ENCODE data around the gene KRT85.

Gene KRT85

GRCh38 chr12:52394836-52395405, 27.6 kb upstream of the KRT85 start:
- no peak for DNase-seq

DNA sequence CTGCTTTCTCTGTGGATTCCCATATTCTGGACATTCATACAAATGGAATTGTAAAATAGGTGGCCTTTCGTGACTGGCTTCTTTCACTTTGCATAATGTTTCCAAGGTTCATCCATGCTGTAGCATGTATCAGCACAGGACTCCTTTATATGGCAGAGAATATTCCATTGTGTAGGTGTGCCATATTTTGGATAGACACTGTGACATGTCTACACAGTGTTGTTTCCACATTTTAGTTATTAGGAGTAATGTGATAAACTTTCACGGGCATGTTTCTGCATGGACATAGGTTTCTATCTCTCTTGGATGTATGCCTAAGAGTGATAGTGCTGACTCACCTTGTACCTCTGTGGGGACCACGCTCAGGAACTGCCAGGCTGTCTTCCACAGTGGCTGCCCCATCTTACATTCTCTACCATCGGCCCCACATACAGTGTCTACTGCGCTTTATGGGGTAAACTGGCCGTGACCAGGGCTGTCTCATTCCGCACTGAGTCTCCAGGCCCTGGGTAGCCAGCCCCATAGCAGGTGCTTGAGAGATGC, 25.3 kb upstream of the KRT85 start:
- DNase-seq, result no peak

DNA sequence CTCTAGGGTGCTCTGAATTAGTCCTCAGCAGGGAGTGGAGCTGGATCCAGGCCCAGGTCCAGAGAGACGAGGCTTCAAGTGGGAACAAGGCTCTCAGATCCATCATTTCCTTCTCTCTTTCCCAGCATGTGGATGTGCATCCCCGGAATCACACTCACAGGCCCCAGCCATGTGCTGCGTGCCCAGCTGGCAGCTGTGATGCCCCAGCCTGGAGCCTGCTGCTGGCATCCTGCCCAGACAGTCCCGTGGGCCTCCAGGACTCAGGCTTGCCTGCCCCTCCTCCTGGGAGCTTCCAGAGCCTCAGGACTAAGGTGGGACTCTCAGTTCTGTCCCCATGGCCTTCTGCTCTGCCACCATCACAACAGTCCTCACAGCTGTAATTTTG, 24.3 kb upstream of the KRT85 start:
- DNase-seq, result no peak

DNA sequence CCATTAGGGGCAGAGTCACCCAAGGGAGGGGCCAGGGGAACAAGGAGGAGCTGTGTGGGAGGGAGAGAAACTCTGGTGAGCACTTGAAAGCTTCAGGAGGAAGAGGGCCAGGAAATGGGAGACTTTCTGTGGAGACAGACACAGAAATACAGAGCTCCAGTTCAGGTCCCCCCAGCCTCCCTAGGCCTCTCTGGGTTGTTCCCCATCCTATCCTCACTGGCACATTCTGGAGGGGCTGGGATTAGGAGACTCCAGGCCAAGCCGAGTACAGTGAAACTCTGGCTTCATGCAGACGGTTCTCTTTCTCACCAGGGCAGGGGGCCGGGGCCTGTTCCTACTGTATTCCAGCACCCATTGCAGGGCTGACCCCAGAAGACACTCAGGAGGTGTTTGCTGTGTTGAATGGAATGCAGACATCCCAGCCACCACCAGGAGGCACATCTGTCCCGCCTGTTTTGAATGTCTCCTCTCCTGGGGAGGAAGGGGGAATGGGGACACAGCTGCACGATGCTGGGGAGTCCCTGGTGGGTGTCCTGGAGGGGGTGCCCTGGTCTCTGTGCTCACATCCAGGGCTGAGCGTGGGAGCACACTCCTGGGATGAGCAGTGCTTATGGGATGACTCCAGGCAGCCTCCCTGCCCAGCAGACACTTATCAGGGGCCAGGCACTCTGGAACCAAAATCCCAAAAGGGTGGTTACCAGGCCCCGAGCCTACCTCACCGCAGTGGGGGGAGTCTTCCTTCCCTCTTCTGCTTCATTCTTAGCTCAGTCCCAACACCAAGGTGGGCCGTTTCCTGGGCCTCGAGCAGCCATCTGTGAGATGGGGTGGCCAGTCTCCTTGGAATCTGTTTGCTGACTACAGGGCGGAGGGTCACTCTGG, 23.7 kb upstream of the KRT85 start:
- peak; percentile 8 for DNase-seq

DNA sequence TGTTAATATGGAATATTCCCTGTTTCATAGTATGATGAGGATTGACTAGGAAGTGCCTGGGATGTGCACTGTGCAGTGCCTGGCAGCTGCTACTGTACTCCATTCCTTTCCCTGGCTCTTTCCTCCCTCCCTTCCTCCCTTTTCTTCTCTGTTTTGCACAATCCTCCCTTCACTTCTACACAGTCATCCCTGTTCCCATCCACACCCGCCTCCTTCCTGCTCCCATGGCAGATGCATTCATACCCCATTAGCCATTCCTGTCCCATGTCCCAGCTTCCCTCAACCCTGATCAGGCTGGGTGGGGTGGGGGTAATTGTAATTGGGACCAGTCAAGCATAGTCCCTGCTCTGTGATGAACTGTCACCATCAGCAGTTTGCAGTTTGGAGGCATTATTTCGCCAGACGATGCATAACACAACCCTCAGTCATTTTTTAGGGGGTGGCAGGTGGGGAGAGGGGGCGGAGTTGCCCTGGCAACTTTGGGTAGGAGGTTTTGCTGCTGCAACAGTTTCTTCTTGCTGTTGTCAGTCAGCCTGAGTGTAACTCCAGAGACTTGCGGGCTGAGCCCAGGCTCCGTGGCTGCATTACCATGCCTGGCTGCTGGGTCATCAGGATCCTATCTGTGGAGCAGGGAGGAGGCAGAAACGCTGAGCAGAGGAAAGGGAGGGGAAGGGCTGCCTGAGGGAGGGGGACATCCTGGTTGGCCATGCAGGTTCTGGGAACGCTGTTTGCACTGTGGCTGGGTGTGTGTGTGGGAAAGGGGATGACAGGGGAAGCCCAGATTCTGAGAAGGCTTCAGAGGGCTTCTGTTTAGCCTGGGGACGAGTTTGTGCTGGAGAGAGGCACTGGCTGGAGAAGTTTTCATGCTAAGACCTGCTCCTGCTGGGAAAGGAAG, 22.3 kb upstream of the KRT85 start:
- DNase-seq, result no peak

- no peak for DNase-seq
Observed at GRCh38 chr12:52387859-52388258, 20.6 kb upstream of the KRT85 start.

- DNase-seq, result no peak
Observed at GRCh38 chr12:52385226-52385702, 18.0 kb upstream of the KRT85 start, which contains the start of gene KRT84. KRT84 (minus strand) TSS chr12:52385652; CDS start chr12:52385585, 67 bp downstream.

- no peak for DNase-seq
Observed at GRCh38 chr12:52383331-52383730, 16.1 kb upstream of the KRT85 start.

- no peak for DNase-seq
Observed at GRCh38 chr12:52382854-52383253, 15.6 kb upstream of the KRT85 start.

GRCh38 chr12:52381206-52381605, 13.9 kb upstream of the KRT85 start:
- DNase-seq, result no peak

DNA sequence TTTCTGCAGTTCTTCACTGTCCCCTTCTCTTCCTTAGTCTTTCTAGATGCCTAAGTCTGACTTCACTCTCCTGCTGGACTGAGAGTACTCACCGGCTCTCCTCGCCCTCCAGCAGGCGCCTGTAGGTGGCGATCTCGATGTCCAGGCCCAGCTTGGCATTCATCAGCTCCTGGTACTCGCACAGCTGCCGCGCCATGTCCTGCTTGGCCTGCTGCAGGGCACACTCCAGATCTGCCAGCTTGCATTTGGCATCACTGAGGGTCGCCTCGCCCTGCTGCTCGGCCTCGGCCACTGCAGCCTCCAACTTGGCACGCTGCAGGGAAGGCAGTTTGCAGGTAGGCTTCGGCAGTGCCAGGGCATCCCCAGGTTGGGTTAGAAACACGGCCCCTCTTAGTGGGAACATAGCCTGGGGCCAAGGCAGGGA, 13.0 kb upstream of the KRT85 start:
- no peak for DNase-seq

GRCh38 chr12:52379536-52379935, 12.3 kb upstream of the KRT85 start:
- DNase-seq, result no peak

DNA sequence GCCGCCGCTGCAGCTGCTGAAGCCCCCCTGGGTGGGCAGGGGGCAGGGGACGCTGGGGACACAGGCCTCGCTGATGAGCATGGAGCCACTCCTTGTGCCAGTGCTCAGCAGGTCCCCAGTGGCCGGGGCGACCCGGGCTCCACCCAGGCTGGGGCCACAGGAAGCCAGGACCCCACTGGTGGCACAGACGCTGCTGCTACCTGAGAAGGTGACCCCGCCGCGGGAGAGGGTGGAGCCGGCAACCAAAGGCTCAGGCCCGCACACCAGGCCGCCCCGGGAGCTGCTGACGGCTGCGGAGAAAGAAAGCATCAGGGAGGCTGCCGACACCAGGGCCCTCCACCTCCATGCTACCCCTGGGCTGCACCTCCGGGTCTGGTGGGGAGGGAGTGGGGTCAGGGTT, 10.8 kb upstream of the KRT85 start:
- DNase-seq, result no peak

DNA sequence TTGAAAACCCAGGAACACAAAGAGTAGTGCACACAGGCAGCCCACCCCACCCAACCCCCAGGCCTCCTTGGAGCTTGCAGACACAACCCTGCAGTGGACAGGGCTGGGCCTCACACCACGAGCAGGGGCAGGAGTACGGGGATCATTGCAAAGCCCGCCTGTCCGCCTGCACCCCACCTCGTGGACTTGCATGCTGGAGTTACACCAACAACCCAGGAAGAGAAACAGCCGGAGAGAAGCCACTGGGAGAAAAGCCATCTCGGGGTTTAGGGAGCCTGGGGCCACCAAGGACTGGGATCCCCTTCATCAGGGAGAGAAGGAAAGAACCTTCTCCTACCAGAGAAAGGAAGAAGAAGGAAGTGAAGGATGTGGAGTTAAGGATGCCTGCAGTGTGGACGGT, 10.0 kb upstream of the KRT85 start:
- DNase-seq, result no peak

GRCh38 chr12:52372216-52373154, 5.2 kb upstream of the KRT85 start:
- DNase-seq, result peak; percentile 50

GRCh38 chr12:52371716-52372115, 4.4 kb upstream of the KRT85 start:
- DNase-seq, result no peak

- DNase-seq, result no peak
Observed at GRCh38 chr12:52370926-52371608, 3.8 kb upstream of the KRT85 start.

DNA sequence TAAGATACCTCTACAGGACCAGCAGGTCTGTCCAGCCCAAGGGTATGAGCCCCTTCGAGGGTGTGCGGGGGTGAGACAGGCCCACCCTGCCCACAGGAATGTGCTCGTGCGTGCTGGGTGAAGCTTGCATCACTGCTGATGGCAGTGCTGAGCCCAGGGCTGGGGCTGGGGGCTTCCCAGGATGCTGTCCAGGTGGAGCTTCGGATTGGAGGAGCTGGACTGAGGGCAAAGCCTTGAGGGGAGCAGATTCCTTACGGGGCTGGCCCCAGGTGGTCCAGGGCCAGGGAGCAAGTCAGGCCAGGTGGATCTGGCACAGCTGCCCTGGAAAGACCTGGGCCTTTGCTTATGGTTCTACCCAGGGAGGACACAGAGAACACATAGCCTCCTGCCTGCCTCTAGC, 2.5 kb upstream of the KRT85 start:
- no peak for DNase-seq

DNA sequence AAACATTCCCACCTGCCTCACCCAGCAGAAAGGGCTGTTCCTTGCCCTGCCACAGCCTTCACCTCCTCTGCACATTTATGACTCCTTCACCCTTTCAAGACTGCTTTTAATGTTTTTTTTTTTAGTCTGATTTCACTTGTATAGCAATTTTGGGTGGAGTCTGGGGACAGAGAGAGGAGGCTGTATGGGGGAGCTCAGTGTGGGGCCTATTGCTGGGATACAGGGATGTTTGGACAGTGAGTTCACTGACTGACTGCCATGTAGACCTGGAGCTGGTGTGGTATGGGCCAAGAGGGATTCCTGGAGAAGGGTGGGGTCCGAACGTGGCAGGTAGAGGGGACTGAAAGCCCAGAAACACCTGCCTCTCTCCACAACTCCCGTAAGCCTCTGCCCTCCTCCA, 1.9 kb upstream of the KRT85 start:
- DNase-seq, result no peak

- no peak for DNase-seq
Observed at GRCh38 chr12:52368508-52368907, 1.2 kb upstream of the KRT85 start.

DNA sequence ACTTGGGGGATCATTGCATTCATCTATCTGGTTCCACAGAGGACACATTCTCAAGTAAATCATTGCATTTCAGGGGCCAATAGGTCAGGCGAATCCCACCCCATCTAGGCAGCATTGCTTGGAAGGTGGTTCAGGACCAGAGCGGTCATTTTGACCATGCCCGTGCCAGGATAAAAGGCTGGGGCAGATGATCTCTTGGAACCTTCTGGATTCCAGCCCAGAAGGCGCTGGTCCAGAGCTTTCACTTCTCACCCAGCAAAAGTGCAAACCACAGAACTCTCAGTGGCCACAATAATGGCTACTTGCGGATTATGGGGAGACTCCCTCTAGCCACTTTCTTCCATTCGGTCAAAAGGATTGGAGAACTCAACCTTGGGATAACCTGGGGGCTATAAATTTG, 595 bp upstream of the KRT85 start:
- no peak for DNase-seq
